HCT116 (cell line): ENCODE results near the gene CELF2. TPM values are rescaled to one million over a fixed set of nuclear protein-coding genes. Genes with fewer than 3 reads are reported as not detected.

ENCODE experiments used
- ATAC-seq: fragments of 200-7000 bp; cut with Tn5 transposase; 2 replicates; pipeline ENCODE4 v1.9.1; 2020; ENCODE audit warnings: mild to moderate bottlenecking, moderate library complexity
- BruUV-seq: library from RNA; stranded (reverse); fragments of 400-500 nt; replicated peaks from 2 replicates; lab custom pipeline; 2021; lab: Mats Ljungman, UMichigan
- CTCF ChIA-PET: fragments of 300-600 bp; sonication (Branson Sonifier 250); formaldehyde crosslinking; loops from one replicate; lab custom pipeline; 2021; ENCODE audit warnings: antibody characterized with exemption; lab: Charles Lee
- POLR2A ChIA-PET: fragments of 300-600, 350-600 bp; sonication (Branson Sonifier 250); formaldehyde crosslinking; loops from one replicate; lab custom pipeline; 2021; ENCODE audit warnings: antibody characterized with exemption; lab: Charles Lee
- RAD21 ChIA-PET, 2 experiments: fragments of 300-600 bp; sonication (Branson Sonifier 250); formaldehyde crosslinking; loops; one replicate each; lab custom pipeline; 2023; ENCODE audit warnings: low total read pairs in 2 of 2; ENCODE audit not compliant: uncharacterized antibody in 2 of 2, unreplicated experiment in 2 of 2, low non-redundant PET in 1 of 2; lab: Charles Lee
- DNase-seq: peaks from one replicate; pipeline ENCODE4 v3.0.0-alpha.2; 2010; ENCODE audit warnings: low read depth, low spot score
- H2AFZ ChIP-seq: fragments of 200-600 bp; shearing (Covaris generic), sonication (generic); 2 replicates; pipeline ENCODE4 v1.6.1; 2017; ENCODE audit warnings: low read depth, mixed run types, mixed read lengths, antibody characterized with exemption, low read length; ENCODE audit not compliant: poor library complexity, severe bottlenecking
- H3K27ac ChIP-seq: 2 replicates; pipeline ENCODE4 v1.5.1; 2012; ENCODE audit warnings: low read depth, low read length
- H3K27me3 ChIP-seq: fragments of 200-600 bp; sonication (generic); 2 replicates; pipeline ENCODE4 v1.6.1; 2016; ENCODE audit warnings: mixed run types, low read length, mixed read lengths; ENCODE audit not compliant: insufficient read depth
- H3K36me3 ChIP-seq, 2 experiments: fragments of 200-500 bp in 1 of 2; fragments of 200-600 bp in 1 of 2; sonication (Bioruptor generic) in 1 of 2; sonication (generic) in 1 of 2; 2 replicates each; pipeline versions ENCODE4 v1.5.1 to v1.6.1; 2014 to 2016; ENCODE audit warnings: low read length in 2 of 2, inconsistent platforms in 1 of 2, mixed read lengths in 1 of 2, mixed run types in 1 of 2; ENCODE audit not compliant: insufficient read depth in 2 of 2, control insufficient read depth in 1 of 2
- H3K4me1 ChIP-seq, 2 experiments: fragments of 200-600 bp in 1 of 2; sonication (generic) in 1 of 2; 2 replicates each; pipeline versions ENCODE4 v1.5.1 to v1.6.1; 2012 to 2017; ENCODE audit warnings: low read length in 2 of 2, inconsistent platforms in 1 of 2, mild to moderate bottlenecking in 1 of 2, mixed read lengths in 1 of 2, mixed run types in 1 of 2, moderate library complexity in 1 of 2; ENCODE audit not compliant: insufficient read depth in 2 of 2, control insufficient read depth in 1 of 2
- H3K4me2 ChIP-seq: fragments of 200-600 bp; sonication (generic); 2 replicates; pipeline ENCODE4 v1.6.1; 2017; ENCODE audit warnings: mixed run types, low read length, mixed read lengths
- H3K4me3 ChIP-seq, 2 experiments: fragments of 200-600 bp in 1 of 2; sonication (generic) in 1 of 2; replicated peaks in 1 of 2; 2 replicates each; pipeline ENCODE4 v1.5.1; 2011 to 2016; ENCODE audit warnings: low read length in 2 of 2, control low read depth in 1 of 2, low read depth in 1 of 2, mild to moderate bottlenecking in 1 of 2, mixed read lengths in 1 of 2, mixed run types in 1 of 2
- H3K79me2 ChIP-seq: fragments of 200-600 bp; sonication (generic); 2 replicates; pipeline ENCODE4 v1.6.1; 2017; ENCODE audit warnings: mild to moderate bottlenecking, mixed run types, low read length, moderate library complexity, mixed read lengths; ENCODE audit not compliant: insufficient read depth
- H3K9ac ChIP-seq: fragments of 200-600 bp; sonication (generic); 2 replicates; pipeline ENCODE4 v1.6.1; 2016; ENCODE audit warnings: low read length, mixed read lengths
- H3K9me2 ChIP-seq: fragments of 200-600 bp; sonication (generic), shearing (Covaris generic); 2 replicates; pipeline ENCODE4 v1.6.1; 2017; ENCODE audit warnings: mixed run types, mild to moderate bottlenecking, moderate library complexity; ENCODE audit not compliant: insufficient read depth
- H3K9me3 ChIP-seq, 2 experiments: fragments of 200-500 bp in 1 of 2; fragments of 200-600 bp in 1 of 2; sonication (Bioruptor generic) in 1 of 2; sonication (generic) in 1 of 2; 2 replicates each; pipeline ENCODE4 v1.6.1; 2014 to 2017; ENCODE audit warnings: low read length in 2 of 2, mixed read lengths in 2 of 2, inconsistent platforms in 1 of 2, low read depth in 1 of 2, mild to moderate bottlenecking in 1 of 2, mixed run types in 1 of 2, moderate library complexity in 1 of 2; ENCODE audit not compliant: control insufficient read depth in 1 of 2, insufficient read depth in 1 of 2
- H4K20me1 ChIP-seq: fragments of 200-600 bp; sonication (generic), shearing (Covaris generic); 2 replicates; pipeline ENCODE4 v1.6.1; 2017; ENCODE audit warnings: mixed run types, mild to moderate bottlenecking, moderate library complexity; ENCODE audit not compliant: insufficient read depth
- ATF3 ChIP-seq: IDR thresholded peaks from 2 replicates; pipeline ENCODE4 v1.6.1; 2012
- CBX3 ChIP-seq: IDR thresholded peaks from 2 replicates; pipeline ENCODE4 v1.6.1; 2012; ENCODE audit warnings: low read depth
- CTCF ChIP-seq, 3 experiments: fragments of 200-600 bp in 1 of 3; sonication (generic) in 1 of 3; IDR thresholded peaks in 2 of 3; conservative IDR thresholded peaks in 1 of 3; 2 replicates each; pipeline ENCODE4 v1.5.1; 2012 to 2017; ENCODE audit warnings: low read depth in 2 of 3, low read length in 2 of 3, antibody characterized with exemption in 1 of 3, borderline replicate concordance in 1 of 3, control low read depth in 1 of 3, mild to moderate bottlenecking in 1 of 3, mixed read lengths in 1 of 3, mixed run types in 1 of 3, moderate library complexity in 1 of 3; ENCODE audit not compliant: insufficient read depth in 1 of 3
- EZH2phosphoT487 ChIP-seq: fragments of 200-600 bp; IDR thresholded peaks from 2 replicates; pipeline ENCODE4 v1.6.1; 2018; ENCODE audit warnings: antibody characterized with exemption, borderline replicate concordance
- FOSL1 ChIP-seq: IDR thresholded peaks from 2 replicates; pipeline ENCODE4 v1.6.1; 2012; ENCODE audit warnings: low read depth
- JUND ChIP-seq: IDR thresholded peaks from 2 replicates; pipeline ENCODE4 v1.6.1; 2012
- MAX ChIP-seq: IDR thresholded peaks from 2 replicates; pipeline ENCODE4 v1.6.1; 2012
- POLR2A ChIP-seq: IDR thresholded peaks from 2 replicates; pipeline ENCODE4 v1.7.0; 2011; ENCODE audit warnings: borderline replicate concordance; ENCODE audit not compliant: insufficient read depth, insufficient read length; ENCODE audit errors: extremely low read depth
- POLR2AphosphoS5 ChIP-seq: IDR thresholded peaks from 2 replicates; pipeline ENCODE4 v1.6.1; 2011; ENCODE audit warnings: mild to moderate bottlenecking, low read depth, low read length, moderate library complexity
- RAD21 ChIP-seq: IDR thresholded peaks from 2 replicates; pipeline ENCODE4 v1.6.1; 2012; ENCODE audit warnings: low read depth, mild to moderate bottlenecking
- SIN3A ChIP-seq: IDR thresholded peaks from 2 replicates; pipeline ENCODE4 v1.6.1; 2012; ENCODE audit warnings: low read depth
- SRF ChIP-seq: IDR thresholded peaks from 2 replicates; pipeline ENCODE4 v1.6.1; 2012; ENCODE audit warnings: low read depth
- TCF7L2 ChIP-seq: IDR thresholded peaks from 2 replicates; pipeline ENCODE4 v1.7.0; 2011; ENCODE audit warnings: borderline replicate concordance, inconsistent platforms; ENCODE audit not compliant: insufficient read depth, insufficient read length; ENCODE audit errors: extremely low read depth
- YY1 ChIP-seq: IDR thresholded peaks from 2 replicates; pipeline ENCODE4 v1.6.1; 2011; ENCODE audit warnings: low read length, low read depth, moderate library complexity, mild to moderate bottlenecking; ENCODE audit not compliant: insufficient replicate concordance; ENCODE audit errors: extremely low read depth
- ZFX ChIP-seq: fragments of 450-650 bp; IDR thresholded peaks from 2 replicates; pipeline ENCODE4 v1.6.1; 2017
- ZNF274 ChIP-seq: fragments of 200-500 bp; sonication (Bioruptor generic); IDR thresholded peaks from 2 replicates; pipeline ENCODE4 v1.6.1; 2014; ENCODE audit warnings: mild to moderate bottlenecking, low read depth, low read length, inconsistent platforms
- intact Hi-C: fragments of 100-400 bp; cut with micrococcal nuclease; formaldehyde crosslinking; loops from 2 replicates; pipeline ENCODE4 v1.10.0; 2022
- total RNA-seq: library from RNA; stranded (reverse); gene quantifications from one replicate; pipeline ENCODE4 v1.2.1, GENCODE V29; 2021; ENCODE audit not compliant: unreplicated experiment

The CELF2 gene
- total RNA-seq, 1 experiment from 2014 or later, result 0.66 TPM

GRCh38 chr10:10985361-10985760, 32.3 kb upstream of the CELF2 start:
- H3K36me3 ChIP-seq, result no peaks in the 10 kb centered on the region
- H3K9me2 ChIP-seq, result no peaks in the 10 kb centered on the region
- TF ChIP-seq FOSL1, result no peak
- no peak for TF ChIP-seq ATF3
- no peak for TF ChIP-seq SIN3A
- TF ChIP-seq MAX, result no peak
- no peak for TF ChIP-seq CBX3
- TF ChIP-seq SRF, result no peak
- TF ChIP-seq EZH2phosphoT487, result no peak
- no peak for TF ChIP-seq ZFX
- no peak for TF ChIP-seq TCF7L2
- TF ChIP-seq JUND, result no peak
- no peaks in the 10 kb centered on the region for H3K4me1 ChIP-seq
- H3K27ac ChIP-seq, result no peak overlapping the region
- ATAC-seq (no peak), DNase-seq (no peak)
- H3K4me2 ChIP-seq, result no peak overlapping the region
- no peak overlapping the region for H3K4me3 ChIP-seq
- RAD21 ChIA-PET, result no interaction called here
- no TSS peak for BruUV-seq
- no peak overlapping the region for H3K9ac ChIP-seq
- intact Hi-C loops, result no loop called here
- no peak overlapping the region for H2AFZ ChIP-seq
- CTCF ChIA-PET, result no interaction called here
- no peaks in the 10 kb centered on the region for H3K79me2 ChIP-seq
- H4K20me1 ChIP-seq, result no peaks in the 10 kb centered on the region
- POLR2A ChIA-PET, result no interaction called here
- H3K27me3 ChIP-seq, result no peaks in the 10 kb centered on the region
- H3K9me3 ChIP-seq, result peaks cover 0 to 22% of the 10 kb centered on the region in 2 experiments; a peak in 2 of 4 replicates

DNA sequence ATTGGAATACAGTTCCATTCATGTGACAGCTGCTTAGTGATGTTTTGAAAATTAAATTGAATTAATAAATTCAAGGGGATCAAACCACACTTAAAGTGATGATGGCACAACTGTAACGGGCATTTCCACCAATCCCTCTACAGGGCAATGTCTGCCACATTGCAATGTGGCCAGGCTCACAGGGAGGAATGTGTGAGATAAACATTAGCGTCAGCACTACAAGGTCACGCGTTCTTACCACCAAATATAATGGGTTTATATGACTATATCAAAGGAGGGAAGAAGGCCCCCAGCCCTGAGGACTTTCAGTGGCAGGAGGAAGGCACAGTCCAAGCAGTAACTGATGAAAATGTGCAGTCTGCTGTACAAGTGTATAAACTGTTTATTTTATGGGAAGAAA, 31.1 kb upstream of the CELF2 start:
- intact Hi-C loops, result no loop called here
- no peaks in the 10 kb centered on the region for H3K9me2 ChIP-seq
- no peak for TF ChIP-seq ATF3
- no peak for TF ChIP-seq JUND
- no peak for TF ChIP-seq POLR2AphosphoS5
- no peak for TF ChIP-seq TCF7L2
- no peak for TF ChIP-seq YY1
- no peak for TF ChIP-seq SRF
- no peak for TF ChIP-seq ZNF274
- no peak for TF ChIP-seq CTCF (IDR thresholded peaks at IDR 0.05 in 2 of 3, conservative IDR thresholded peaks at IDR 0.05 in 1 of 3; ENCODE audit: borderline replicate concordance in 1 of 3, insufficient read depth in 1 of 3, low read depth in 2 of 3, low read length in 2 of 3)
- no peak for TF ChIP-seq POLR2A
- TF ChIP-seq RAD21, result no peak
- no peak for TF ChIP-seq MAX
- ATAC-seq, result no peak
- H3K79me2 ChIP-seq, result no peaks in the 10 kb centered on the region
- no peaks in the 10 kb centered on the region for H3K27me3 ChIP-seq
- POLR2A ChIA-PET, result no interaction called here
- DNase-seq, result no peak
- no peaks in the 10 kb centered on the region for H3K4me1 ChIP-seq
- H3K4me3 ChIP-seq, result no peak overlapping the region
- CTCF ChIA-PET, result no interaction called here
- no peaks in the 10 kb centered on the region for H4K20me1 ChIP-seq
- BruUV-seq, result no TSS peak
- no peaks in the 10 kb centered on the region for H3K36me3 ChIP-seq
- peaks cover 0 to 11% of the 10 kb centered on the region in 2 experiments; a peak in 2 of 4 replicates for H3K9me3 ChIP-seq
- RAD21 ChIA-PET, result no interaction called here
- H3K9ac ChIP-seq, result no peak overlapping the region
- H2AFZ ChIP-seq, result no peak overlapping the region
- H3K27ac ChIP-seq, result no peak overlapping the region
- no peak overlapping the region for H3K4me2 ChIP-seq
